HepG2 (cell line): ENCODE data around the gene CHMP6. TPM values are rescaled to one million over a fixed set of nuclear protein-coding genes. Genes with fewer than 3 reads are reported as not detected.

Experiments used
- GABPB1 ChIP-seq: IDR thresholded peaks from 2 replicates; pipeline ENCODE4 v1.6.1; 2016; ENCODE audit warnings: mild to moderate bottlenecking, missing genetic modification reagents, moderate library complexity, missing compliant biosample characterization
- GATAD1 ChIP-seq: IDR thresholded peaks from 2 replicates; pipeline ENCODE4 v1.6.1; 2016; ENCODE audit warnings: missing genetic modification reagents, missing compliant biosample characterization
- MTF1 ChIP-seq: sonication (generic); formaldehyde crosslinking; IDR thresholded peaks from 2 replicates; pipeline ENCODE4 v1.5.0; 2020; ENCODE audit warnings: missing genetic modification reagents
- PTBP1 ChIP-seq: fragments of 200-400 bp; formaldehyde crosslinking; IDR thresholded peaks from 2 replicates; pipeline ENCODE4 v1.6.1; 2018; ENCODE audit warnings: low read length, low read depth; ENCODE audit not compliant: poor library complexity, severe bottlenecking
- ZC3H13 ChIP-seq: sonication (generic); formaldehyde crosslinking; IDR thresholded peaks from 2 replicates; pipeline ENCODE4 v1.8.1; 2023; ENCODE audit warnings: mild to moderate bottlenecking, missing genetic modification reagents, moderate library complexity
- ZNF816 ChIP-seq: sonication (generic); formaldehyde crosslinking; IDR thresholded peaks from 2 replicates; pipeline ENCODE4 v1.8.0; 2022; ENCODE audit warnings: missing genetic modification reagents, mild to moderate bottlenecking, borderline replicate concordance
- polyA plus RNA-seq, 8 experiments: library from polyadenylated mRNA; depleted of rRNA in 3 of 8; stranded (reverse) in 7 of 8; unstranded in 1 of 8; fragments of >200 nt; fragmentation: Illumina TruSeq in 4 of 8; extraction: Trizol in 4 of 8; gene quantifications; 2 replicates each; pipeline versions ENCODE4 v1.2.1 to v1.2.3, GENCODE V29; 2011 to 2016; ENCODE audit warnings: low read depth in 4 of 8, missing spikeins in 1 of 8, mixed read lengths in 1 of 8; ENCODE audit not compliant: insufficient read depth in 1 of 8
- total RNA-seq, 5 experiments: library from RNA; depleted of rRNA; stranded (reverse); fragments of >200 nt; fragmentation: Illumina TruSeq; extraction: Trizol; gene quantifications; 2 replicates each; pipeline ENCODE4 v1.2.3, GENCODE V29; 2016; ENCODE audit warnings: low read depth in 1 of 5
- TF ChIP-seq, protein P1 (sequence below): sonication (generic); formaldehyde crosslinking; IDR thresholded peaks from 2 replicates; pipeline ENCODE4 v1.5.1; 2020; ENCODE audit warnings: mild to moderate bottlenecking, missing genetic modification reagents, borderline replicate concordance
- TF ChIP-seq, protein P2 (sequence below): sonication (generic); formaldehyde crosslinking; IDR thresholded peaks from 2 replicates; pipeline ENCODE4 v1.8.1; 2023; ENCODE audit warnings: missing genetic modification reagents, inconsistent platforms, borderline replicate concordance
- TF ChIP-seq, protein P3 (sequence below), 2 experiments: sonication (generic) in 1 of 2; formaldehyde crosslinking in 1 of 2; IDR thresholded peaks; 2 replicates each; pipeline versions ENCODE4 v1.6.1 to v1.9.0; 2014 to 2022; ENCODE audit warnings: antibody characterized with exemption in 1 of 2, borderline replicate concordance in 1 of 2, inconsistent platforms in 1 of 2, low read depth in 1 of 2, missing genetic modification reagents in 1 of 2
- TF ChIP-seq, protein P4 (sequence below): sonication (generic); formaldehyde crosslinking; IDR thresholded peaks from 2 replicates; pipeline ENCODE4 v1.8.0; 2022; ENCODE audit warnings: mild to moderate bottlenecking, missing genetic modification reagents
- TF ChIP-seq, protein P5 (sequence below): sonication (generic); formaldehyde crosslinking; IDR thresholded peaks from 2 replicates; pipeline ENCODE4 v1.8.1; 2023; ENCODE audit warnings: missing genetic modification reagents, mild to moderate bottlenecking, borderline replicate concordance

CHMP6 gene
- total and polyA plus RNA-seq, 2 of the 13 experiments (the other 11 are each of a cell fraction or from before 2014, with no cell fraction given): 11.1 to 24.2 TPM

DNA sequence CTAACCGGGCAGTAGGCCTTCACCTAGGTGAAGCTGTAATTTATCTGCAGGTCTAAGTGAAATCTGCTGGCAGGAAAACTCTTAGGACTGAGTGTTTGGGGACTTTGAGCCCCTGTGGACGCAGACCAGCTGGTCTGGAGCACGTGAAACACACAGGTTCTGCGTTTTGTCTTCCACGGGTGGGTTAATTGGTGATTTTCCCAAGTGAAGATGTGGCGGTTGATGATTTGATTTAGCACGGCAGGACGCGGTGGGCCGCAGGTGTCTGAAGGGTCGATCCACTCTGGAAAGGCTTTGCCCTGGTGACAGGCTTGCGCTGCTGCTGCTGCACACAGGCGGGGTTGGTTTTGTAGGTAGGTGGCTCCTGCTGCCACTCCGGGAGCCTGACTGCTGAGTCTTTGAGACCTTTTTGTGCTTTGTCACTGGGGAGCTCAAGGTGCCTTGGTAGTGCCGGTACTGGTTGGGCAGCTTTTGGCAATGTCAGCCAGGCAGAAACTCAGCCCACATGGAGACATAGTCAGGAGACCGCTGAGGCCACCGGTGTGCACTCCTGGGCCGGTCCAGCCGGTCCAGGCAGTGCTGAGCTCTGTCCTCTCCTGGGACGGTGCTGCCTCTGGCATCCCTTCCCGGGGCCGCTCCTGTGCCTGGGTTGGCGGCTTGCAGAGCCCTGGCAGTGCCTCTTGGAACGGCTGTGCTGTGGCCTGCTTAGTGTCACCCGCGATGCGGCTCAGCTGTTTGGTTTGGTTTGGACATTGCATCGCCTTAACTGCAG is 45.6 kb downstream of the CHMP6 start (continued):
- TF ChIP-seq, protein P1, sequence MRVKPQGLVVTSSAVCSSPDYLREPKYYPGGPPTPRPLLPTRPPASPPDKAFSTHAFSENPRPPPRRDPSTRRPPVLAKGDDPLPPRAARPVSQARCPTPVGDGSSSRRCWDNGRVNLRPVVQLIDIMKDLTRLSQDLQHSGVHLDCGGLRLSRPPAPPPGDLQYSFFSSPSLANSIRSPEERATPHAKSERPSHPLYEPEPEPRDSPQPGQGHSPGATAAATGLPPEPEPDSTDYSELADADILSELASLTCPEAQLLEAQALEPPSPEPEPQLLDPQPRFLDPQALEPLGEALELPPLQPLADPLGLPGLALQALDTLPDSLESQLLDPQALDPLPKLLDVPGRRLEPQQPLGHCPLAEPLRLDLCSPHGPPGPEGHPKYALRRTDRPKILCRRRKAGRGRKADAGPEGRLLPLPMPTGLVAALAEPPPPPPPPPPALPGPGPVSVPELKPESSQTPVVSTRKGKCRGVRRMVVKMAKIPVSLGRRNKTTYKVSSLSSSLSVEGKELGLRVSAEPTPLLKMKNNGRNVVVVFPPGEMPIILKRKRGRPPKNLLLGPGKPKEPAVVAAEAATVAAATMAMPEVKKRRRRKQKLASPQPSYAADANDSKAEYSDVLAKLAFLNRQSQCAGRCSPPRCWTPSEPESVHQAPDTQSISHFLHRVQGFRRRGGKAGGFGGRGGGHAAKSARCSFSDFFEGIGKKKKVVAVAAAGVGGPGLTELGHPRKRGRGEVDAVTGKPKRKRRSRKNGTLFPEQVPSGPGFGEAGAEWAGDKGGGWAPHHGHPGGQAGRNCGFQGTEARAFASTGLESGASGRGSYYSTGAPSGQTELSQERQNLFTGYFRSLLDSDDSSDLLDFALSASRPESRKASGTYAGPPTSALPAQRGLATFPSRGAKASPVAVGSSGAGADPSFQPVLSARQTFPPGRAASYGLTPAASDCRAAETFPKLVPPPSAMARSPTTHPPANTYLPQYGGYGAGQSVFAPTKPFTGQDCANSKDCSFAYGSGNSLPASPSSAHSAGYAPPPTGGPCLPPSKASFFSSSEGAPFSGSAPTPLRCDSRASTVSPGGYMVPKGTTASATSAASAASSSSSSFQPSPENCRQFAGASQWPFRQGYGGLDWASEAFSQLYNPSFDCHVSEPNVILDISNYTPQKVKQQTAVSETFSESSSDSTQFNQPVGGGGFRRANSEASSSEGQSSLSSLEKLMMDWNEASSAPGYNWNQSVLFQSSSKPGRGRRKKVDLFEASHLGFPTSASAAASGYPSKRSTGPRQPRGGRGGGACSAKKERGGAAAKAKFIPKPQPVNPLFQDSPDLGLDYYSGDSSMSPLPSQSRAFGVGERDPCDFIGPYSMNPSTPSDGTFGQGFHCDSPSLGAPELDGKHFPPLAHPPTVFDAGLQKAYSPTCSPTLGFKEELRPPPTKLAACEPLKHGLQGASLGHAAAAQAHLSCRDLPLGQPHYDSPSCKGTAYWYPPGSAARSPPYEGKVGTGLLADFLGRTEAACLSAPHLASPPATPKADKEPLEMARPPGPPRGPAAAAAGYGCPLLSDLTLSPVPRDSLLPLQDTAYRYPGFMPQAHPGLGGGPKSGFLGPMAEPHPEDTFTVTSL (CRISPR knock-in tag): 0 out of 2 replicates have a peak, but pooled peaks have one; percentile 20
- TF ChIP-seq, protein P2, sequence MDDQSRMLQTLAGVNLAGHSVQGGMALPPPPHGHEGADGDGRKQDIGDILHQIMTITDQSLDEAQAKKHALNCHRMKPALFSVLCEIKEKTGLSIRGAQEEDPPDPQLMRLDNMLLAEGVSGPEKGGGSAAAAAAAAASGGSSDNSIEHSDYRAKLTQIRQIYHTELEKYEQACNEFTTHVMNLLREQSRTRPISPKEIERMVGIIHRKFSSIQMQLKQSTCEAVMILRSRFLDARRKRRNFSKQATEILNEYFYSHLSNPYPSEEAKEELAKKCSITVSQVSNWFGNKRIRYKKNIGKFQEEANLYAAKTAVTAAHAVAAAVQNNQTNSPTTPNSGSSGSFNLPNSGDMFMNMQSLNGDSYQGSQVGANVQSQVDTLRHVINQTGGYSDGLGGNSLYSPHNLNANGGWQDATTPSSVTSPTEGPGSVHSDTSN: no peak
- TF ChIP-seq, protein P3, sequence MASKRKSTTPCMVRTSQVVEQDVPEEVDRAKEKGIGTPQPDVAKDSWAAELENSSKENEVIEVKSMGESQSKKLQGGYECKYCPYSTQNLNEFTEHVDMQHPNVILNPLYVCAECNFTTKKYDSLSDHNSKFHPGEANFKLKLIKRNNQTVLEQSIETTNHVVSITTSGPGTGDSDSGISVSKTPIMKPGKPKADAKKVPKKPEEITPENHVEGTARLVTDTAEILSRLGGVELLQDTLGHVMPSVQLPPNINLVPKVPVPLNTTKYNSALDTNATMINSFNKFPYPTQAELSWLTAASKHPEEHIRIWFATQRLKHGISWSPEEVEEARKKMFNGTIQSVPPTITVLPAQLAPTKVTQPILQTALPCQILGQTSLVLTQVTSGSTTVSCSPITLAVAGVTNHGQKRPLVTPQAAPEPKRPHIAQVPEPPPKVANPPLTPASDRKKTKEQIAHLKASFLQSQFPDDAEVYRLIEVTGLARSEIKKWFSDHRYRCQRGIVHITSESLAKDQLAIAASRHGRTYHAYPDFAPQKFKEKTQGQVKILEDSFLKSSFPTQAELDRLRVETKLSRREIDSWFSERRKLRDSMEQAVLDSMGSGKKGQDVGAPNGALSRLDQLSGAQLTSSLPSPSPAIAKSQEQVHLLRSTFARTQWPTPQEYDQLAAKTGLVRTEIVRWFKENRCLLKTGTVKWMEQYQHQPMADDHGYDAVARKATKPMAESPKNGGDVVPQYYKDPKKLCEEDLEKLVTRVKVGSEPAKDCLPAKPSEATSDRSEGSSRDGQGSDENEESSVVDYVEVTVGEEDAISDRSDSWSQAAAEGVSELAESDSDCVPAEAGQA (IDR thresholded peaks at IDR 0.05; ENCODE audit: low read depth): 0 out of 2 replicates have a peak, but pooled peaks have one; percentile 45
- TF ChIP-seq, protein P3 (CRISPR knock-in tag; IDR thresholded peaks at IDR 0.05; ENCODE audit: borderline replicate concordance): no peak
- TF ChIP-seq PTBP1: no peak
- TF ChIP-seq MTF1: no peak
- TF ChIP-seq ZNF816 (CRISPR knock-in tag): 0 out of 2 replicates have a peak, but pooled peaks have one; percentile 44
- TF ChIP-seq, protein P4, sequence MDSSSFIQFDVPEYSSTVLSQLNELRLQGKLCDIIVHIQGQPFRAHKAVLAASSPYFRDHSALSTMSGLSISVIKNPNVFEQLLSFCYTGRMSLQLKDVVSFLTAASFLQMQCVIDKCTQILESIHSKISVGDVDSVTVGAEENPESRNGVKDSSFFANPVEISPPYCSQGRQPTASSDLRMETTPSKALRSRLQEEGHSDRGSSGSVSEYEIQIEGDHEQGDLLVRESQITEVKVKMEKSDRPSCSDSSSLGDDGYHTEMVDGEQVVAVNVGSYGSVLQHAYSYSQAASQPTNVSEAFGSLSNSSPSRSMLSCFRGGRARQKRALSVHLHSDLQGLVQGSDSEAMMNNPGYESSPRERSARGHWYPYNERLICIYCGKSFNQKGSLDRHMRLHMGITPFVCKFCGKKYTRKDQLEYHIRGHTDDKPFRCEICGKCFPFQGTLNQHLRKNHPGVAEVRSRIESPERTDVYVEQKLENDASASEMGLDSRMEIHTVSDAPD (CRISPR knock-in tag): peak; percentile 85; the same call in 1 of the 2 replicates
- 0 out of 2 replicates have a peak, but pooled peaks have one; percentile 29 for TF ChIP-seq ZC3H13 (CRISPR knock-in tag)
- peak; percentile 37; the same call in 1 of the 2 replicates for TF ChIP-seq GABPB1 (CRISPR knock-in tag)
- TF ChIP-seq, protein P5, sequence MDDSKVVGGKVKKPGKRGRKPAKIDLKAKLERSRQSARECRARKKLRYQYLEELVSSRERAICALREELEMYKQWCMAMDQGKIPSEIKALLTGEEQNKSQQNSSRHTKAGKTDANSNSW (CRISPR knock-in tag): no peak
- 0 out of 2 replicates have a peak, but pooled peaks have one; percentile 14 for TF ChIP-seq GATAD1
